Heart left ventricle (tissue), 13 donors: ENCODE data around the gene TBRG1.

ENCODE experiments used
- CTCF ChIP-seq, 12 donors: fragments of 200-600 bp; sonication (generic) in 4 of 12; IDR thresholded peaks; one replicate each; pipeline versions ENCODE4 v1.5.0 to v1.8.0; 2018 to 2022; ENCODE audit warnings: antibody characterized with exemption in 12 of 12, mild to moderate bottlenecking in 5 of 12
- POLR2A ChIP-seq, 2 donors: fragments of 450-650 bp; IDR thresholded peaks; one replicate each; pipeline ENCODE4 v1.6.1; 2017; ENCODE audit warnings: antibody characterized with exemption in 2 of 2, mild to moderate bottlenecking in 2 of 2, moderate library complexity in 2 of 2
- donor health status: ischemic (EF 13 %, LVEDD 7.1; RV severe dilation, severe dysfunction).
- donor health status: DM: no; HTN: yes; CAD: no.
- donor health status: DM: no; HTN: no; CAD: no.
- donor health status: ischemic (EF 25% LVEDD 6.9; RV normal size, moderate dysfunction).
- donor health status: ischemic (EF 25% LVEDD 5.7; RV mildly dilated, moderate dysfunction).
- donor health status: ischemic (EF 35%, LVEDD 5.7; RV mildly dilated, moderate dysfunction).
- donor health status: nonischemic (EF 11% LVEDD 7.7; RV severe dilation, severe dysfunction).
- donor health status: DM: yes; HTN: yes; CAD: no.
- donor health status: PGD.
- donor health status: ischemic (EF 29% LVEDD 5.4; RV normal size, mild dysfunction).
- donor health status: nonischemic (EF 23%, LVEDD 6.1; RV moderate dilation, normal function).

DNA sequence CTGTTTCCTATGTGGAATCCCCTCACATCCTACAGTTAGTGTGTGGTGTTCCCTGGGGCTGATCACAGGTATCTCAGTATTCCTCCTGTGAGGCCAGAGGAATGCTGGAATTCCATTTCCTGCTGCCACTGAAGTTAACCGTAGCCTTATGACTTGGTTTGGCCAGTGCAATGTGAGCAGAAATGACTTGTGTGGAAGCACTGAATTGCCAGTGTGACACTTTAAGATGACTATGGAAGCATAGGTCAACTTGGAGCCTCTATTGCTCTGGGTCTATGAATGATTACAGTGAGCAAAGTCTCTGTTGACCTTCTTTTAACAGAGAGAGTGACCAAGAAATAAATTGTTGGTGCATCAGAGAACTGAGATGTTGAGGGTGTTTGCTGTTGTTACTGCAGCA, 16.5 kb downstream of the TBRG1 start:
- TF ChIP-seq CTCF (IDR thresholded peaks at IDR 0.05) (no peak), POLR2A (IDR thresholded peaks at IDR 0.05) (no peak)
